A549 (cell line): ENCODE data around the gene PAQR8.

Experiments
- CTCF ChIP-seq: fragments of >200 bp; sonication (Bioruptor Twin); formaldehyde crosslinking; IDR thresholded peaks from 3 replicates; pipeline ENCODE4 v1.5.1; 2016
- TF ChIP-seq, protein P1 (sequence below): fragments of >200 bp; sonication (Bioruptor Twin); formaldehyde crosslinking; IDR thresholded peaks from 3 replicates; pipeline ENCODE4 v1.6.1; 2016

DNA sequence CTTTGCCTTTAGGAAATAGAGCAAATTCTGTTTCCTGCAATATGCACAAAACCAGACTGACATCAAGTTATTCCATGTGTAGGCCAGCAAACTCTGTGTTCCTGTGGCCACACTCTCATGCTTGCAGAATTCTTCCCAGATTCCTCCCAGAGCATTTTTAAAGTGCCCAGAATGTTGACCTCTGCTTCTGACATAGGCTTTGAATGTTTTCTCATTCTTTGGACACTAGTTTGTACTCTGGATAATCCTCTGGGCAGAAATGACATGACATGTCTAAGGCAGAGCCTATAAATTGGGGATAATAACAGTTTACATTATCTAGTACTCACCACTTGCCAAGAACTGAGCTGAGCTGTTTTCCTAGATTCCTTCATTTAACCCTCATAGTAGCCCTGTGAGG lies 49.0 kb downstream of the PAQR8 start:
- TF ChIP-seq, protein P1, sequence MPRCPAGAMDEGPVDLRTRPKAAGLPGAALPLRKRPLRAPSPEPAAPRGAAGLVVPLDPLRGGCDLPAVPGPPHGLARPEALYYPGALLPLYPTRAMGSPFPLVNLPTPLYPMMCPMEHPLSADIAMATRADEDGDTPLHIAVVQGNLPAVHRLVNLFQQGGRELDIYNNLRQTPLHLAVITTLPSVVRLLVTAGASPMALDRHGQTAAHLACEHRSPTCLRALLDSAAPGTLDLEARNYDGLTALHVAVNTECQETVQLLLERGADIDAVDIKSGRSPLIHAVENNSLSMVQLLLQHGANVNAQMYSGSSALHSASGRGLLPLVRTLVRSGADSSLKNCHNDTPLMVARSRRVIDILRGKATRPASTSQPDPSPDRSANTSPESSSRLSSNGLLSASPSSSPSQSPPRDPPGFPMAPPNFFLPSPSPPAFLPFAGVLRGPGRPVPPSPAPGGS = no peak
- no peak for TF ChIP-seq CTCF
